Right lung (tissue), 10 donors: ENCODE measurements around the gene UBE2D3. TPM values are rescaled to one million over a fixed set of nuclear protein-coding genes. Genes with fewer than 3 reads are reported as not detected.
A peak's percentile ranks its signal among the peaks of the same experiment; 100 is the strongest.
"Not testable (repeated sequence)": the region's sequence is repeated elsewhere in the genome, so short reads cannot be mapped to it uniquely, and the experiment has no call there.

Experiments
- DNase-seq, 2 donors: peaks; one replicate each; pipeline ENCODE4 v3.0.0-alpha.2; 2013
- long read RNA-seq, 8 donors: transcript quantifications; one replicate each; lab custom pipeline, GENCODE V29; 2026
- polyA plus RNA-seq, 5 donors: library from polyadenylated mRNA; unstranded; fragments of 120-200 nt; gene quantifications; one replicate each; pipeline versions ENCODE4 v1.2.1 to v1.2.3, GENCODE V29; 2013; ENCODE audit warnings: inconsistent platforms in 1 of 5, low replicate concordance in 1 of 5; ENCODE audit not compliant: insufficient read length in 5 of 5, insufficient read depth in 1 of 5

The UBE2D3 gene
- polyA plus RNA-seq, result 100 to 1,000 TPM; 257 to 318 (median 270) TPM
- long read RNA-seq, donor 1, full-length matches to known transcripts, result 95 of 294 reads
- long read RNA-seq, donor 1, partial matches to known transcripts, result 90 of 294 reads
- long read RNA-seq, donor 1, other reads (novel, unspliced or antisense), result 109 of 294 reads
- long read RNA-seq, donor 2, full-length matches to known transcripts, result 61 of 68 reads
- long read RNA-seq, donor 2, partial matches to known transcripts, result 7 of 68 reads
- long read RNA-seq, donor 2, other reads (novel, unspliced or antisense), result 0 of 68 reads
- long read RNA-seq, donor 3, transcript UBE2D3-207 (8 exons, 2,368 nt), result minor isoform, 9 of 262 reads
- long read RNA-seq, donor 3, transcript UBE2D3-210 (8 exons, 3,990 nt), result major isoform, 45 of 262 reads
- long read RNA-seq, donor 3, partial matches to known transcripts, result 190 of 262 reads
- long read RNA-seq, donor 3, other reads (novel, unspliced or antisense), result 13 of 262 reads
- long read RNA-seq, donor 4, transcript UBE2D3-210 (8 exons, 3,990 nt), result major isoform, 25 of 49 reads
- long read RNA-seq, donor 4, partial matches to known transcripts, result 6 of 49 reads
- long read RNA-seq, donor 4, other reads (novel, unspliced or antisense), result 8 of 49 reads
- long read RNA-seq, donor 5, transcript UBE2D3-210 (8 exons, 3,990 nt), result major isoform, 51 of 90 reads
- long read RNA-seq, donor 5, transcript UBE2D3-207 (8 exons, 2,368 nt), result minor isoform, 5 of 90 reads
- long read RNA-seq, donor 5, partial matches to known transcripts, result 17 of 90 reads
- long read RNA-seq, donor 5, other reads (novel, unspliced or antisense), result 7 of 90 reads
- long read RNA-seq, donor 6, full-length matches to known transcripts, result 79 of 95 reads
- long read RNA-seq, donor 6, partial matches to known transcripts, result 16 of 95 reads
- long read RNA-seq, donor 6, other reads (novel, unspliced or antisense), result 0 of 95 reads
- long read RNA-seq, donor 7, transcript UBE2D3-210 (8 exons, 3,990 nt), result major isoform, 35 of 209 reads
- long read RNA-seq, donor 7, transcript UBE2D3-207 (8 exons, 2,368 nt), result minor isoform, 6 of 209 reads
- long read RNA-seq, donor 7, partial matches to known transcripts, result 149 of 209 reads
- long read RNA-seq, donor 7, other reads (novel, unspliced or antisense), result 12 of 209 reads
- long read RNA-seq, donor 8, full-length matches to known transcripts, result 24 of 35 reads
- long read RNA-seq, donor 8, partial matches to known transcripts, result 5 of 35 reads
- long read RNA-seq, donor 8, other reads (novel, unspliced or antisense), result 6 of 35 reads

GRCh38 chr4:102826890-102827673 is at the start of gene UBE2D3:
UBE2D3 (minus strand) TSS chr4:102827551; CDS start chr4:102826508, 1,043 bp downstream.
- DNase-seq, result peak; percentile 97 to 98

- no peak for DNase-seq
These were observed 44.4 kb upstream of the UBE2D3 start for GRCh38 chr4:102871772-102872171.

- no peak for DNase-seq
These were observed 42.3 kb upstream of the UBE2D3 start for GRCh38 chr4:102869569-102870197.

- DNase-seq, result peak; percentile 94
These were observed 41.6 kb upstream of the UBE2D3 start, which contains the start of gene CISD2 for GRCh38 chr4:102868781-102869568. CISD2 (plus strand) TSS chr4:102868992; CDS start chr4:102869085, 93 bp downstream.

GRCh38 chr4:102868153-102868780 is 40.9 kb upstream of the UBE2D3 start:
- DNase-seq, result no peak

- DNase-seq, result no peak
These were observed 40.2 kb upstream of the UBE2D3 start for GRCh38 chr4:102867278-102868152.

GRCh38 chr4:102865327-102865726 is 38.0 kb upstream of the UBE2D3 start:
- DNase-seq, result not testable (repeated sequence)

GRCh38 chr4:102862747-102863146 is 35.4 kb upstream of the UBE2D3 start:
- no peak for DNase-seq

GRCh38 chr4:102862016-102862415 is 34.7 kb upstream of the UBE2D3 start:
- DNase-seq, result no peak

GRCh38 chr4:102860611-102861324 is 33.4 kb upstream of the UBE2D3 start:
- no peak for DNase-seq

GRCh38 chr4:102858828-102859464 is 31.6 kb upstream of the UBE2D3 start:
- no peak for DNase-seq

GRCh38 chr4:102850370-102850769 is 23.0 kb upstream of the UBE2D3 start:
- DNase-seq, result no peak

GRCh38 chr4:102849579-102850104 is 22.3 kb upstream of the UBE2D3 start:
- no peak for DNase-seq

- no peak for DNase-seq
These were observed 20.3 kb upstream of the UBE2D3 start for GRCh38 chr4:102847687-102848086.

GRCh38 chr4:102843938-102844337 is 16.6 kb upstream of the UBE2D3 start:
- DNase-seq, result no peak

- no peak for DNase-seq
These were observed 15.9 kb upstream of the UBE2D3 start for GRCh38 chr4:102843273-102843672.
